Measurements from ENCODE around the gene MOB3B.
A peak's percentile ranks its signal among the peaks of the same experiment; 100 is the strongest.
"Not testable (repeated sequence)": the region's sequence is repeated elsewhere in the genome, so short reads cannot be mapped to it uniquely, and the experiment has no call there.

Gene MOB3B

DNA sequence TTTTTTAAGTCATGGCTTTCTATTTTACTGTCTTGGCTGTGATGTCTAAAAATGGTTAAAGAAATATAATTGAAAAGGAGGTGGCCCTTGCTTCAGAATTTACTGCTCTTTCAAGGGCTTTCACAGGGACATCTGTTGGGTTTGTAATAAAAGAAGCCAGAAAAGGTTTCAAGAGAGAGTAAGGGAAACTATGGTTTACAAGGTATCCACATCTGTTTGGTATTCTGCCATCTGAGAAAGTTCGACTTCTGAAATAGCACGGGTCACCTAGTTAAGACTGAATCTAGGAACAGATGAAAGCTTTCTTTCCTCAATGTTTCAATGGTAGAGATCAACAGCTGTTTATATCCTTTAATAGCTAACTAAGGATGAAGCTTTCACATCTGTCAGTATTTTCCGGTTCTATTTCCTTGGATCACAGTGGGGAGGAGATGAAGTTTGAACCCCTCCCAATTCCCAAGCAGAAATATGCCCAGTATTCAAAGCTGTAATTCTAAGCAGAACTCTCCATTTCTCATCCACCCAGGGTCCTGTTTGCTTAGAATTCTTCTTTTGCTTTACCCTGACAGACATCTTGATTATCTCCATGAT, 78.3 kb downstream of the MOB3B start:
- no peak for DNase-seq

DNA sequence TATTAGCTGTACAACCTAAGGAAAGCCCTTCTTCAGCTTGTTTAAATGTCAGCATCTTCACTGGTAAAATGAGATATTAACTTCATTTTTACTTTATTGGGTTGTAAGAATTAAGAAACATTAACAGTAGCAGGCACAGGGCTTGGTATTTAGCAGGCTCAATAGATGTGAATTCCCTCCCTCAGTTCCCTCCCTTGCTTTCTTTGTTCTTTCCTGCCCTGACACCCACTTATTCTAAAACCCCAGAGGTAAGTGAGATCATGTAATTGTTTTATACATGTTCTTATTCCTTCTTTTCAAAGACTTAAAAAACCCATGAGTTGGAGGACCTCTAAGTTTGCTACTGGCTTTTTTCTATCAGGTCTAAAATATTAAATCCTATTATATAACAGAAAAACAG, 78.9 kb downstream of the MOB3B start:
- DNase-seq = peak in 1 of 56 donors; percentile 19

DNA sequence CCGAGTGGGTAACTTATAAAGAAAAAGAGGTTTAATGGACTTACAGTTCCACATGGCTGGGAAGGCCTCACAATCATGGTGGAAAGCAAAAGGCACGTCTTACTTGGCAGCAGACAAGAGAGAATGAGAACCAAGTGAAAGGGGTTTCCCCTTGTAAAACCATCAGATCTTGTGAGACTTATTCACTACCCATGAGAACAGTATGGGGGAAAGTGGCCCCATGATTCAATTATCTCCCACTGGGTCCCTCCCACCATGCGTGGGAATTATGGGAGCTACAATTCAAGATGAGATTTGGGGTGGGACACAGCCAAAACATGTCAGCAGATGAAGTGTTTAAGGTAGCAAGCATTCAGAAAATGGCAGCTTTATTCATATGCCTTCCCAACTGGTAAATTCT, 81.3 kb downstream of the MOB3B start:
- not testable (repeated sequence) for DNase-seq

DNA sequence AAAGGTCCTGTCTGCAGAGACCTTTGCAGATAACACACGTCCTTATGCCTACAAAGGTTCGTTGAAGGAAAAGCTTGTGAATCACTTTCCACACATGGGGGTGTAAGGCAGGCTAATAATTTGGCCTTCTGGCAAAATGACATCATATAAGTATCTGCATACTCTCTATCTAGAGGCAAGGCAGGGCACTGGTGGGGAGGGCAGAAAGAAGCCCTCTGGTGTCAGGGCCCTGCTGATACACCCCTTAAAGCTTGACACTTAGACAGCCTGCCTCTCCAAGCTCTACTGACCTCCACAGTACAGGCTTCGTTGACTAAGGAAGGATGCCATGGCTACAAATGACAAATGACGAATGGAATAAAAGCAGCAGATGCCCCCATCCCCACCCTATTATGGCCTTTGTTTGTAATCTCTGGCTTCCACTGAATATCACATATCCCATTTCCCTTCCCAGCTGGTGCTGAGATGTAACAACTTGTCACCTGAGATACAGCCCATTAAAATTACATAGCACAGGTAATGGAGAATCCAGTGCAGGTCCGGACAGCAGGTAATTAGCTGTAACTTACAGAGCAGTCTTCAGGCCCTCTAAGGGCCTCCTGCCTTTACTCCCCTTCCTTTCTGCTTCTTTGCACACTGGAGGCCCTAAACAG, 82.5 kb downstream of the MOB3B start:
- peak in 4 of 56 donors; percentile 6 to 19 (median 14) for DNase-seq

DNA sequence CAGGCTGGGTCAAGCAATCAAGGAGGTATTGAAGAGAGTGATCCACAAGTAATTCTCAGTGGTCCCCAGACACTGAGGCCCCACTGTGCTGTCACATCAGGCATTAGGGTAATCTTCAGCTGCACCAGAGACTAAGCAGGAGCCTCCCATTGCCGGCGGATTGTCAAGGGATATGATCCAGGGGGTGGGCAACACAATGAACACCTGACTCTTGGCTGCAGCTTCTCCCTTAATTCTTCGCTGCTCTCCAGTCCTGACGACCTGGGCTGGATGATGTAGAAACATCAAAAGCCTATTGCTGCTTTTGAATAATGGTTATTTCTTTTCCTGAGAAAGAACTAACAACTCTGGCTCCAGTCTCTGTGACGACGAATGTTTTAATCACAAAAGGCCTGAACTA, 83.9 kb downstream of the MOB3B start:
- no peak for DNase-seq

DNA sequence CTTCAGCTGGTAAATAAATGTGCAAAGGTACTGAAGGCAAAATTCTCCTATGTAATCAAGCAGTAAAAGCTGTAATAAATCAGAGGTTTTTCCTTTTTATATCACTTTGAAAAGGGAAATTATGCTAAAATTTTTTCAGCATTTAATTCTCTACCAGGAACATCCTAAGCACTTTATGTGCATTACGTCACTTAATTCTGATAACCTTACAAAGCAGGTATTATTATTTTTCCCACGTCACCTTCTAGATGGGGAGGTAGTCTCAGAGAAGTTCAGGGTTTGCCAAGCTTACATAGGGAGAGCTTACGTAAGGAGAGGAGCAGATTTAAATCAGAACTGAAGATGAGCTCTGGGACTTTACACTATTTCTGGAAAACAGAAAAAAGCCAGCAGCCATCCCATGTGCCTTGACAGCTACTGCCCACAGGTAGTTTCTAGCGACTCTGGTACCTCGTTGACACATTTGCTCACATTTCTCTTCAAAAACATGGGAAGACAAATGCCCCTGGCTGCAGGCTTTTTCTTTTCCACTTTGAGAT, 84.5 kb downstream of the MOB3B start:
- no peak for DNase-seq

DNA sequence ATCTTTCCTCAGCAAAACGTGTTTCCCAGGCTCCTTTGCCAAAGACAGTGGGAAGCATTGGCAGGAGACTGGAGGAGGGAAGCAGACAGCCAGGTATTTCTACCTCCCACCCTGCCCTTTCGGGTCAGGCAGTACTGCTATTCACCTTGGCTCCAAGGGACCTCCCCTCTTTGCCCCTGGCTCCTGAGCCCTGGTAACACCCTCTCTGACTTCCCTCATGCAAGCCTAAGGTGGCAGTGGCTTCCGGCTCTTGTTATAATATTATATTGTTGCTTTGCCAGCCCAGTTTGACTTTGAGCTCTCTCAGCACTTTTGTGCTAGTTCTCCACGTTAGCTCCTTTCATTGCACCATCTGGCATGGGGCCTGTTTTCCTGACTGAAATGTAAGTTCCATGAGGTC, 87.2 kb downstream of the MOB3B start:
- no peak for DNase-seq

DNA sequence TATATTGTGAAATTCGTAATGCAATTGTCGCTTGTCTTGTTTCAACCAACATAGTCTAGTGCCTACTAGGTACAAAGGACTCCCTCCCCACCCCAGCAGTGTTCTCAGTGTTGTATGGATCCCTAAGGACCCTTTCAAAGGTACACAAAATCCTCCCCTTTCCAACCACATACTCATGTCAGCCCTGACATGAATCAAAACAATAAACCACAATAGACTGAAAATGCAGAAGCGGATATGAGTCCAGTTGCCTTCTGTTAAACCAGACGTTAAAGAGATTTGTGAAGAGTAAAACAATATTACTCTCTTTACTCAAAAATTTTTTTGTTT, 87.9 kb downstream of the MOB3B start:
- DNase-seq = no peak

DNA sequence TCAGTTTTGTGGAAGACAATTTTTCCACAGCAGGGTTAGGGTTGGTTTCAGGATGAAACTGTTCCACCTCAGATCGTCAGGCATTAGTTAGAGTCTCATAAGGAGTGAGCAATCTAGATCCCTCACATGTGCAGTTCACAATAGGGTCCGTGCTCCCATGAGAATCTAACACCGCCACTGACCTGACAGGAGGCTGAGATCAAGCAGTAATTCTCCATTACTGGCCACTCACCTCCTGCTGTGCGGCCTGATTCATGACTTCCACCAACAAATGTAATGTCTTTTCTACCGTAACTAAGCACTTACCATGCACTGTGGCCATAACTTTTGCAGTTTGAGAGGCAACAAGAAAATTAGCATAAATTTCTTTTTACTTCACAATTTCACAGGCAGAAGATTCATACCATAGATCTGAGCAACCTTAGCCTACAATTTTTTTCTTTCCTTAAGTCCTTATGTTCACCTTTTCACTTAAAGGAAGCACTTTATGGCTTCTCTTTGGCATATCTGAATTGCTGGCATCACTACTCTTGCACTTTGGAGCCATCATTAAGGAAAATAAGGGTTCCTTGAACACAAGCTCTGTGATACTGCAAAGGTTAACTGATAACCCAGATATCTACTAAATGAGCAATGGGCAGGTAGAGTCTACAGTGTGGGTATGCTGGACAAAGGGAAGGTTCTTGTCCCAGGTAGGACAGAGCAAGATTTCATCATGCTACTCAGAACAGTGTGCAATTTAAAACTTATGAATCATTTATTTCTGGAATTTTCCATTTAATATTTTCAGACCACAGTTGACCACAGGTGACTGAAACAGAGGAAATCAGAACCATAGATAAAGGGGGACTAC, 88.5 kb downstream of the MOB3B start:
- DNase-seq = no peak

DNA sequence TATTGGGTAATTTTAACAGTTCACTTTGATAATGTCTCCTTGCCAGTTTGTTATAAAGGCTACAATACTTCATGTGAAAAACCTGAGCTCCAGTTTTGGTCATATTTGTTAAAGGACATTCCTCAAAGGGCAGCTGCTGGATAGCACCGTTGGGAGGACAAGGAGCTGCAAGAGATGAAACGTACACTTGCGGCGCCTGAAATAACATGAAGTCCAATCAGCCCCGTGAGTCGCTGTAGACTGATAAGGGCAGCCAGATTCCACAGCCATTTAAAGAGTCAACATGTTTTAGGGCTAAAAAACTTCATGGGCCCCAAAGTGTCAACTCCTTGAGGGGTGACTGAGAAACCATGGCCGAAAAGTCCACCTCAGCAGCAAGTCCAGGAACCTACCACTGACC, 91.1 kb downstream of the MOB3B start:
- no peak for DNase-seq

DNA sequence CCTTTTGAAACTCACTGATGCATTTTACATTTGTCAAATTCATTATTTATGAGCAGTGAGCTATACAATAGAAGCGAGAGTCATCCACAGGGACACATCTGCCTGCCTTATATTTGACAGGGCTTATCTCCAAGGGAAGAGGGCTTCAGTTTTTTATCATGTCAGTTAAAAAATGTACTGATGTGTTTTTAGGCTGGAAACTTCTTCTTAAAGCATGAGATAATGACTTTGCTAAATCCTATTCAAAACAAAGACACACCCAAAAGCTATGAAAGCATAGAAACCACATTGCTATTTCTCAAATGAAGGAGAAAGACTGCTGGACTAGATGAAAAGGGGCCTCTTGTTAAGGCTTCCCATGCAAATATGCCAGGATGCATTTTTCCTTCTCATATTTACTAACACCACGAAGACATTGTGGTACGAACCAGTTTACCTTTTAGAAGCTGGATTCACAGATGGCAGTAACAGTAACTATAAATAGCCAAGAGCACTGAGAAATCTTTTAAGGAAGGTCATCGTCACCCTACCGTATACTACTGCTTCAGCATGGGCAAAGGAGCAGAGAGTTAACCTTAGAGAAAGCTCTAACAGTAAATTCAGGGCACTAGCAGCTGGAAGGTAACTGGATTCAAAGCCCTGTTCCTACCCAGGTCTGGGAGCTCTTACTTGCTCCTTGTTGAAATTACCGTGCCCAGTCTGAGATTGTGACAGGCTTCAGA, 91.8 kb downstream of the MOB3B start:
- DNase-seq = no peak

DNA sequence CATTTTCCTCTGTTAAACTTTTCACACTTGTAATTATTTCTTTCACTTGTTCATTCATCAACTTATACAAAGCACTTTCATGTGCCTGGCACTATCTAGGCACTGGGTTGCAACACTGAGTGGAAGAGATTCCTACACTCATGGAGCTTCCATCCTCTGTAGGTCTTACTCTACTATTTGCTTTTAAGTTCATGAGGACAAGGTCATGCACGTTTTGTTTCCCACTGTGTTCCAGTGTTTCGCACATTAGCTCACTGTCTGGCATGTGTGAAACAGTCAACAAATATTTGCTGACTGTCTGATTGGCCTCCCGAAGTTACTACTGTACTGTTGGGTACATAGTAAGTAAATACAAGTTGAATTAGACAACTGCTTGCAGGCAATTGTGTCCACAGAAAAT, 93.4 kb downstream of the MOB3B start:
- DNase-seq = no peak

DNA sequence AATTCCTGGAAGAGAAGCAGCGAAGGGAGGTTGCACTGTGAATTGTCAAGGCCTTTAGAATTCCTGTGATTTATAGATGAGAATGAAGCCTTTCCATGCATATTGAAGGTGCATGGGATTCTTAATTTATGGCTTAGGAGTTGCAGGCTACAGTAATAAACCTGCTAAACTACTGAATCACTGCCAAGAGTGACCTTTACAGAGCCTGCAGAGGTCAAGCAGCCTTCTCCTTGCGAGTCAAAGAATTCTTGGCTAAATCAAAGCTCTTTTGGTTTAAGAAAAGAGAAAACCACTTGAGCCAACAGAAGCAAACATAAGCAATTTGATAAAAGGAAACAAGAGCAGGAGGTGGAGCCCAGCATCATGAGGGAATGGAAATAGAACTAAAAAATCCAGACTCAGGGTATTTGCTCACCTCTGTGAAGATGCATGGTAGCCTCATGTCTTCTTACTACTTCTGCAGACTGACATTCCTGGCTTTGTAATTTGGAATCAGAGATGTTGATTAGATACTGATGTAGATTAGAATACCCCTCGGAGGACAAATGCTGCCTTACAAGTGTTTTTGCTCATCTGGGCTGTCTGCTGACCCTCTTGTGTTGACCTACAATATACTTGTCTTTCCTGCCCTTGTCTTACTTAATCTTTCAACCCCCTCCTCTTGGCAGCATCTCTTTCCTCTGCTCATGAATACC, 95.8 kb downstream of the MOB3B start:
- DNase-seq = no peak

DNA sequence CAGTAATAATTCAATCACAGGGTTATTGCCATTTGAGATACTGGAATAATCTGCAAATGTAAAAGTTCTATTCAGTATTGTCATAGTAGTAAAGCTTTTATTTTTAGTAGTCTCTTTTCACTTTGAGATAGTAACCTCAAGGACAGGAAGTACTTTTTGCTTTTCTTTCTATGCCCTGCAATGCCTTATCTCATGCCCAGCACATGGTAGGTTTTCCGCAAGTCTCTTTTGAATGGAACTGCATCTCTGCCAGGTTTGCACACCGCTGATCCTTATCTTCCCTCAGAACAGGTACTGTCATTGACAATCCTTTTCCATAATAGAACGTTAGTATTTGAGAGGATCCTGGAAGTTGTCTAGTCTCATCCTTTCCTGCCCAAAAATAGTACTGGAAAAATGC, 97.3 kb downstream of the MOB3B start:
- no peak for DNase-seq

DNA sequence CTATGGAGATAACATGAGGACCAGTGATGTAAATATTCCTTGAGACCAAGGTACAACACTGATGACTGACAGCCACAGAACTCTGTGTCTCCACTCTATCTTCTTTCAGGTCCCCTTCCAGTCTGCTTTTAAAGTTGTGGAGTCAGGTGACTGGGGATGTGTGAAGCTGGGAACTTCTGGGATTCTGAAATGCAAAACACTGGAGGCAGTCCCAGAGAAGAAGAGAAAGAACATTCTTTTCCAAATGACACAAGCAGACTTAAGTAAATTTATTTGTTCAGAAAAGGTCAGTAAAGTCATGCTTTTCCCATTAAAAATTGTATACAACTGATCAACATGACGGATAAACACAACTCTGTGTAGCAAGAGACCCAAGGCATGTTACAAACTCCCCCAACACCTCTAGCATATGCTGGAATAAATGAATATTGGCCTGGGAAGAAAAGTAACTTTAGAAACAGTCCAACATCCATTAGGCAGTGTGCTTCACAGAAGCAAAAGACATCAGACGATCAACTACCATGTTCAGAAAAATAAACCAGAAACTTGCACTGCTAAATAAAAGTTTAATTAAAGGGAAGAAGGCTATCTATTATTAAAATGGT, 98.0 kb downstream of the MOB3B start:
- no peak for DNase-seq

DNA sequence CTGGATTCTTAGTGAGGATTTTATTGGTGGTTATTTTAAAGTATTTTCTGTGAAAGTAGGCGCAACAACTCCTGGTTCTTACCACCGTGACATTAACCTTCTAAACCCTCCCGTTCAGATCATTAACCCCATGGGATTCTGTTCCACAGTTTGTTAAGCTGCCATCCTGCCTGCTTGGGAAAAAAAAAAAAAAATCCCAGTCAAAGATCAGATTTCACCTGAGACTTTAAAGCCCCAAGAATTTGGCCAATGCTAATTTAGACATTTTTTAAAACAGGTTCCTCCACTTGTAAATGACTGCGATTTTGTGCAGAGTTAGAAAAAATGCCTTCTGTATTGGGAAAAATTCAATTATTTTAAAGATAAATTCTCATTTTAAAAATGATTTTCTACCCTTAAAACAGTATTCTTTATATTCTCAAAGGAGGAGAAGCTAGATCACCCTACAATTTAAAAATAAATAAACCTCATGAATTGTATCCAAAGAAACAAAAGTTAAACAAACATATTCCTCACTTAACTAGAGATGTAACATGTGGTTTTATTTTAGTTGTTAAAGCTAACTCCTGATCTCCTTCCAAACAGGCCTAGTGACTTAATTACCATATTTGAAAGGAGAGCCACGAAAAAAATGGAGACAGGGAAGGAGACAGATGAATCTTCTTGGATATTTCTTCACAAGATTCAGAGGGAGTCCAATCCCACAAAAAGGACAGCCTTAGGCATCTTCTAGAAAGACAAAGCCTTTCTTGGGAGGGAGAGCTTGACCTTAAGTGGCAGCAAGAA, 98.7 kb downstream of the MOB3B start:
- DNase-seq = no peak

DNA sequence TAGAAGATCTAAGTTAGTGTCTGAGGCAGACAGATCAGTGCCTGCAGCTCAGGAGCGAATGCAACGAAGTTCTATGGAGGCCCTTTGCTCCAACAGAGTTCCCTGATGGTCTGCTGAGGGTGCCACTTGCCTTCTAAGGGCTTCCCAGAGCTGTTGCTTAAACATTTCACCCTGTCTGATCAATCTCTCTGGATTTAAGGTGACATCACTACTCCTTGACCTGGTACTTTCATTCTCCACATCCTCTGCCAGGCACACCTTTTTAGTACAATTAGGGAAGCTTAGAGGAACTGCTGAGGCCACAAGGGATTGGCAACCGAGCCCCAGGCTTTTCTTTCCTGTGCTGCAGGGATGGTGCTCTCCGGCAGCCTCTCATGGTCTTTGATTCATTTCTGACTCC, 99.7 kb downstream of the MOB3B start:
- DNase-seq = no peak

DNA sequence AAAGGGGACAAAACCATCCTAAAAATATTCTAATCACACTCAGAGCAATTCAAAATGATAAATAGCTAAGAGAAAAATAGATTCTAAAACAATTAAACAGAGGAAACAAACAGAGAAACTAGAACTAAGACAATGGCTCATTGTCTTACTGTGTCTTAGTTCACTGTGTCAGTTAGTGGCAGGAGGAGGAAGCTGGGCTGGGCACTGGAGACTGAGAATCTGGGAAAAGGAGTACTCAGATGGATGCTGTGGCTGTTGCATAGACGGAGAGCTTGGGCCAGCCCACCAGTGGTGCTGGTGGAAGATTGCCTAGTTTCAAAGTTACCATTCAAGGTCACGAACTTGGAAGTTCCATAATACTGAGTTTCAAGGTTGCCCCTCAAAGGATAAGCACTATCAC, 100.2 kb downstream of the MOB3B start:
- DNase-seq = peak in 31 of 56 donors; percentile 5 to 79 (median 48)

DNA sequence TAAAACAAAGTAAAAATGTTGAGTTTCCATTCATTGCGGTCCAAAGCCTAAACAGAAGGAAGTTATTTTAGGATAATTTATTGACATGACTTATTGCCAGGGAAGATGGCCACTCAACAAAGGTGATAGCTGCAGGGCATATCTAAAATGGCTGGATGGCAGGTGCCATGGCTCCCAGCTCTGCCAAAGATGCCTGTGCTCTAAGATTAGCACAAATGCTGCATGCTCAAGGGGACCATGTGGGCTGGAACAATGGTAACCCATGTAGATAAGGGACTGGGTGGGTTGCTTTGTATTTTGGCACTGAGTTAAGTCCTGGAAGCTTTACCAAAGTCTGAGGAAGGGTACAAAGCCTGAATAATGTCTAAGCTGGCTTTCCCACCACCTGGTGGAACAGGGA, 101.1 kb downstream of the MOB3B start:
- DNase-seq = no peak

DNA sequence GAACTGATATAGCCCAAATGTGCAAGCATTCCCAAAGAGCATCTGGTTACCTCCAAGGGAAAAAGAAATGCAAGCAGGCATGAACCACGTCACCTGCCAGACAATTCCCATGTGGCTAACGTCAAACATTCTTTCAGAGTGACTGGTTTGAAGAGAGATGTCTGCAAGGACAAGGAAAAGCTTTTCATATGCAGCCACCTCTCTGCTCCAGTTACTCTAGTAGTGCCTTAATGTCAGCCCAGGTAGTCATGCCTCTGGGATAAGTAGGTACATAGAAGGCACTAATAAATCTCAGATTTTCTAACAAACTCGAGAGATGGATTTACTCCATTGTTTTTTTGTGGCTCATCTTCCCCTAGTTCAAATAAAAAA, 102.4 kb downstream of the MOB3B start:
- no peak for DNase-seq
